Mesothelial cell of epicardium (in vitro differentiated cells): Measurements from ENCODE around the gene C1QC. TPM values are rescaled to one million over a fixed set of nuclear protein-coding genes. Genes with fewer than 3 reads are reported as not detected.

ENCODE experiments used
- DNase-seq, 2 experiments: peaks; one replicate each; pipeline ENCODE4 v3.0.0; 2021; ENCODE audit warnings: low spot score in 2 of 2; ENCODE audit not compliant: unreplicated experiment in 2 of 2
- H3K27ac Mint-ChIP-seq: 2 replicates; pipeline ENCODE4 v1.8.0; 2021; ENCODE audit warnings: mixed read lengths
- H3K27me3 Mint-ChIP-seq: 2 replicates; pipeline ENCODE4 v1.8.0; 2021; ENCODE audit warnings: low read depth, mixed read lengths
- H3K36me3 Mint-ChIP-seq: 2 replicates; pipeline ENCODE4 v1.8.0; 2021; ENCODE audit warnings: mixed read lengths
- H3K4me1 Mint-ChIP-seq: 2 replicates; pipeline ENCODE4 v1.8.0; 2021; ENCODE audit warnings: mixed read lengths
- H3K4me3 Mint-ChIP-seq: 2 replicates; pipeline ENCODE4 v1.8.0; 2021; ENCODE audit warnings: mild to moderate bottlenecking, moderate library complexity, mixed read lengths
- H3K9me3 Mint-ChIP-seq: 2 replicates; pipeline ENCODE4 v1.8.0; 2021; ENCODE audit warnings: mixed read lengths
- CTCF ChIP-seq: fragments of 200-600 bp; sonication (generic); IDR thresholded peaks from one replicate; pipeline ENCODE4 v1.5.0; 2021; ENCODE audit warnings: antibody characterized with exemption; ENCODE audit not compliant: unreplicated experiment
- total RNA-seq: library from RNA; stranded (reverse); gene quantifications from 3 replicates; pipeline ENCODE4 v1.2.1, GENCODE V29; 2021

C1QC gene
- total RNA-seq, 1 donor from 2014 or later, result not detected

GRCh38 chr1:22607154-22607553 is 36.3 kb upstream of the C1QC start:
- no peak for DNase-seq
- H3K9me3 Mint-ChIP-seq, result no peaks in the 10 kb centered on the region

GRCh38 chr1:22608361-22608760 is 35.1 kb upstream of the C1QC start:
- H3K36me3 Mint-ChIP-seq, result no peaks in the 10 kb centered on the region
- DNase-seq, result no peak
- TF ChIP-seq CTCF, result no peak
- peaks cover 94% of the 10 kb centered on the region for H3K27me3 Mint-ChIP-seq
- no peaks in the 10 kb centered on the region for H3K9me3 Mint-ChIP-seq
- H3K4me1 Mint-ChIP-seq, result no peaks in the 10 kb centered on the region
- no peak overlapping the region for H3K4me3 Mint-ChIP-seq
- H3K27ac Mint-ChIP-seq, result no peak overlapping the region

More at GRCh38 chr1:22607154-22607553, 36.3 kb upstream of the C1QC start:
- H3K27me3 Mint-ChIP-seq, result peaks cover 90% of the 10 kb centered on the region
- no peaks in the 10 kb centered on the region for H3K36me3 Mint-ChIP-seq
- no peak overlapping the region for H3K4me3 Mint-ChIP-seq
- no peak for TF ChIP-seq CTCF
- no peak overlapping the region for H3K27ac Mint-ChIP-seq
- no peaks in the 10 kb centered on the region for H3K4me1 Mint-ChIP-seq

GRCh38 chr1:22609291-22609690 is 34.1 kb upstream of the C1QC start:
- H3K27ac Mint-ChIP-seq, result no peak overlapping the region
- no peak for TF ChIP-seq CTCF
- H3K4me1 Mint-ChIP-seq, result no peaks in the 10 kb centered on the region
- H3K27me3 Mint-ChIP-seq, result peaks cover 91% of the 10 kb centered on the region
- H3K4me3 Mint-ChIP-seq, result no peak overlapping the region
- DNase-seq, result no peak
- no peaks in the 10 kb centered on the region for H3K9me3 Mint-ChIP-seq
- H3K36me3 Mint-ChIP-seq, result no peaks in the 10 kb centered on the region

- no peaks in the 10 kb centered on the region for H3K36me3 Mint-ChIP-seq
- H3K9me3 Mint-ChIP-seq, result no peaks in the 10 kb centered on the region
- no peak overlapping the region for H3K4me3 Mint-ChIP-seq
- no peak overlapping the region for H3K27ac Mint-ChIP-seq
- peak; percentile 66 to 86 for DNase-seq
- H3K4me1 Mint-ChIP-seq, result no peaks in the 10 kb centered on the region
- H3K27me3 Mint-ChIP-seq, result peaks cover 91% of the 10 kb centered on the region
- TF ChIP-seq CTCF, result no peak
These were observed 31.9 kb upstream of the C1QC start for GRCh38 chr1:22611530-22611947.

- Mint-ChIP-seq H3K4me3 (no peak overlapping the region), H3K9me3 (no peaks in the 10 kb centered on the region), H3K27ac (no peak overlapping the region), H3K4me1 (no peaks in the 10 kb centered on the region), H3K27me3 (peaks cover 91% of the 10 kb centered on the region), H3K36me3 (no peaks in the 10 kb centered on the region)
- TF ChIP-seq CTCF, result no peak
- no peak for DNase-seq
These were observed 30.5 kb upstream of the C1QC start for GRCh38 chr1:22612671-22613571.
